ENCODE data around the gene NINJ2.

NINJ2 gene

DNA sequence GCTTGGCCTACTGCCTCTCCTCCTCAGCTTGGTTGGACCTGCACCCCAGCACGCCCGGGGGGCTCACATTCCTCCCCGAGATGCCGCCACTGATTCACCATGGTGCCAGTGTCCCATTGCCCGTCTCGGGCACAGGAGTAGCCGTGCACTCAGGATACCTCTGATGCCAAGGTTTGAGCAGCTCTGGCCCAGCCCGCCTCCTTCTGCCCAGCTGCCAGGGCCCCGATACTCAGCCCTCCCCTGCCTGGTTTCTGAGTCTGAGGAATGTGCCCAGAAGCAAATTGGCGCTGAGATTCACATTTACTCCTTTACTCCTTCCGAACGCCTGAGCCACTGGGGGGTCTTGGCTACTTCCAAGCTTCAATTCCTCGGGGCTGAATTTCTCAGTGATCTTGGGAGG, 63.5 kb downstream of the NINJ2 start:
- Mint-ChIP-seq H3K27ac (no peak overlapping the region), H3K4me3 (no peak overlapping the region), H3K9me3 (no peaks in the 10 kb centered on the region), H3K4me1 (ENCODE audit: low read depth) (no peaks in the 10 kb centered on the region), H3K27me3 (no peaks in the 10 kb centered on the region), H3K36me3 (ENCODE audit: low read depth) (no peaks in the 10 kb centered on the region)

DNA sequence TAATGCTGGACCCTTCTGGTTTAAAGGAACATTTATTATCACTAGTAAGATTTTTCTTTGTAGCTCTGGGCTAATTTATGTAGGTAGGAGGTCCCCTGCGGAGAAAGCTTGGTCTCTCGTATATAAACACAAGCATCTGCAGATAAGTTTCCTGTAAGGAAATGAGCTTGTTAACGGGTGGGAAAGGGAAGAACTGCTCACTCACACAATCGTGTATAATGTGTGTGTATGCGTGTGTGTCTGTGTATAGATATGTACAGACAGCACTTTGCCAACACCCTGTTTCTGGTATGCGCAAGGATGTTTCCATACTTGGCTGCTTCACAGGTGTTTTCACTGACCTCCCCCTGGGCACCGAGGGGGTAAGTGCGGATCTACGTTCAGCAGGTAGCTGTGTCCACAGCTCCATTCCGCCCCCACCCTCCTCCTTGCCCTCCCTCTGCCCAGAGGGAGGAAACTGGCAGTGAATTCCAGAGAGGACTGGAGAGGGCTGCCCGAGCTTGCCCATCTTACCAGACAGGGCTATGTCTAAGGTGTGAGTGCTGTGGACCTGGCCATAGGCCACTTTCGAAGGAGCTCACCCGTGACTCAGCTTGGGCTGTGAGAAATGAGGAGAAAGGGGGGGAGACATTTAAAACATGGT, 65.2 kb downstream of the NINJ2 start:
- H3K9me3 Mint-ChIP-seq = no peaks in the 10 kb centered on the region
- H3K4me3 Mint-ChIP-seq = no peak overlapping the region
- no peak overlapping the region for H3K27ac Mint-ChIP-seq
- peaks cover 3% of the 10 kb centered on the region for H3K4me1 Mint-ChIP-seq (ENCODE audit: low read depth)
- H3K36me3 Mint-ChIP-seq (ENCODE audit: low read depth) = no peaks in the 10 kb centered on the region
- H3K27me3 Mint-ChIP-seq = no peaks in the 10 kb centered on the region

DNA sequence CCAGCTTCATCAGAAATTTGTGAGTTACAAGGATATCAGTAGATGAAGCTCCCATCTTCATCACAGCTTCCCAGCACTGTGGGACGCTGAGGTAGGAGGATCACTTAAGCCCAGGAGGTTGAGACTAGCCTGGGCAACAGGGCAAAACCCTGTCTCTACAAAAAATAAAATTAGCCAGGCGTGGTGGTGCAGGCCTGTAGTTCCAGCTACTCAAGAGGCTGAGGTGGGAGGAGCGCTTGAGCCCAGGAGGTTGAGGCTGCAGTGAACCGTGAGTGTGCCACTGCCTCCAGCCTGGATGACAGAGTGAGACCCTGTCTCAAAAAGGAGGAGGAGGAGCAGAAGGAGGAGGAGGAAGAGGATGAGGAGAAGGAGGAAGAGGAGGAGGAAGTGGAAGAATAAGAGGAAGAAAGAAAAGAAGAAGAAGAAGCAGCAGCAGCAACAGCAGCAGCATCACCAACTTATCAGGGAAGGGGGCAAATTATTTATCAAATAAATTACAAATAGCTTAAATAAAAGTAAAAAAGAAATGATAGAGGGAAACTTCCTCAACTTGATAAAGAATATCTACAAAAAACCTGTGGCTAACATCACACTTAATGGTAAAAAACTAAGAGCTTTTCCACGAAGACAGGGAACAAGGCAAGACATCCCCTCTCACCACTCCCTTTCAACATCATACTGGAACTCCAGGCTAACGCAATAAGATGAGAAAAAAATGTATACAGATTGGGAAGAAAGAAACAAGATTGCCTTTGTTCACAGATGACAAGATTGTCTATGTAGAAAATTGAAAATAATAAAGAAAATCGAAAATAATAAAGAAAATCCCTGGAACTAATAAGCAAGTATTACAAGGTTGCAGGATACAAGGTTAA, 69.6 kb downstream of the NINJ2 start:
- no peaks in the 10 kb centered on the region for H3K27me3 Mint-ChIP-seq
- H3K36me3 Mint-ChIP-seq (ENCODE audit: low read depth) = no peaks in the 10 kb centered on the region
- no peak overlapping the region for H3K27ac Mint-ChIP-seq
- peaks cover 7% of the 10 kb centered on the region for H3K4me1 Mint-ChIP-seq (ENCODE audit: low read depth)
- no peak overlapping the region for H3K4me3 Mint-ChIP-seq
- H3K9me3 Mint-ChIP-seq = no peaks in the 10 kb centered on the region

DNA sequence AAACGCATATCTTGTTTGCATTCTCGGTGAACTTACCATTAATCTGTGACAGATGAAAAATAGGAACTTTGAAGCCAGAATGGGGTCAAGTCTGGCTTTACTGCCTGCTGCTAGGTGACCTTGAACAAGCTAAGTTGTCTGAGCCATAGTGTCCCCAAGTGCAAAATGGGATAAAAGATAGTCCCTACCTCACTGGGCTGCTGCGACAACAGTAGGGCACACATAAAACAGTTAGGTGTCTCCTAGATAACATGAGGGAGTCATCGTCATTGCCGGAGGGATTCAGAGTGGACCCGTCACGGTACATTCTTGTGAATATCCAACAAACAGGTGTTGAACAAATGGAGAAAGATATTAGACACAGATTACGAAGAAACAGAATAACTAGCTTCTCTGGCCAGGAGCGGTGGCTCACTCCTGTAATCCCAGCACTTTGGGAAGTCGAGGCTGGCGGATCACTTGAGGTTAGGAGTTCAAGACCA, 71.2 kb downstream of the NINJ2 start:
- Mint-ChIP-seq H3K9me3 (no peaks in the 10 kb centered on the region), H3K4me3 (no peak overlapping the region), H3K27ac (no peak overlapping the region), H3K36me3 (ENCODE audit: low read depth) (no peaks in the 10 kb centered on the region), H3K27me3 (no peaks in the 10 kb centered on the region), H3K4me1 (ENCODE audit: low read depth) (peaks cover 7% of the 10 kb centered on the region)

DNA sequence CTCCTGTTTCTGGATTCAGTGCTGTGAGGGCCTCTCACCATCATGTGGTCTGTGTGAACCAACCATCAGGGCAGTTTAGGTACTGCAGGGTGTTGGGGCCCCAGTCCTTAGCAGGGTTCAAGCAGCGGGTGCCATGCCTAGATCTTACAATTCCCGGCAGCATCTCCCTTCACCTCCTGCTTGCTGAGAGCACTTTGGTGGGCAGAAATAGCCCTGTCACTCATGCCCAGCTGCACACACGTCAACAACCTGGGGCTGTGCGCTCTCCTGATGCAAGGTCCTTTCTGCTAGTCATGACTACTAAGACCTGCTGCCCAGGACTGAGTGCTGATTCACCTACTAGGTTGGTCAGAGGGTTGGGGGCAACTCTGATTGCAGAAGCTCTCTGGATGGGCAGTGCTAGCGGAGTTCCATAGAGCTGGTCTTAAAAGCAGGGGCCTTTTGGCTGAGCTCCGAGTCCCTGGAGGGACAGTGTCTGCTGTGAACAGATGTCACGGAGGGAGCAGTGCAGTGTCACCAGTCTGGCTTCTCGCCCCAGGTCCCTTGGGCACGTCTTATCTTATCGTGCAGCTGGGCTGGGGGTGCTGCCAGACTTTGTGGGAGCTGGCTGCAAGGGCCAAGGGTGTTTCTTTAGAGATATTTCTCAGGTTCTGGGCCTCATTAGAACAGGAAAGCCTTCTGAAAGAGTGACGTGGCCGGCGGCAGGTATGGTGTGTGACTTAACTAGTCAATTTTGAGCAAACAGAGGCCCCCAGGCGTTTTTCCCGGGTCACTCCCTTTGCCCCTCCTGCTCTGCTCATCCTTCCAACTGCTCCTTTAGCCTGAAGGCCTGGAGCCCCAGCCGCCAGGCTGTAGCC, 71.8 kb downstream of the NINJ2 start:
- no peak overlapping the region for H3K4me3 Mint-ChIP-seq
- H3K4me1 Mint-ChIP-seq (ENCODE audit: low read depth) = peaks cover 7% of the 10 kb centered on the region
- no peaks in the 10 kb centered on the region for H3K36me3 Mint-ChIP-seq (ENCODE audit: low read depth)
- no peaks in the 10 kb centered on the region for H3K9me3 Mint-ChIP-seq
- H3K27me3 Mint-ChIP-seq = no peaks in the 10 kb centered on the region
- no peak overlapping the region for H3K27ac Mint-ChIP-seq

DNA sequence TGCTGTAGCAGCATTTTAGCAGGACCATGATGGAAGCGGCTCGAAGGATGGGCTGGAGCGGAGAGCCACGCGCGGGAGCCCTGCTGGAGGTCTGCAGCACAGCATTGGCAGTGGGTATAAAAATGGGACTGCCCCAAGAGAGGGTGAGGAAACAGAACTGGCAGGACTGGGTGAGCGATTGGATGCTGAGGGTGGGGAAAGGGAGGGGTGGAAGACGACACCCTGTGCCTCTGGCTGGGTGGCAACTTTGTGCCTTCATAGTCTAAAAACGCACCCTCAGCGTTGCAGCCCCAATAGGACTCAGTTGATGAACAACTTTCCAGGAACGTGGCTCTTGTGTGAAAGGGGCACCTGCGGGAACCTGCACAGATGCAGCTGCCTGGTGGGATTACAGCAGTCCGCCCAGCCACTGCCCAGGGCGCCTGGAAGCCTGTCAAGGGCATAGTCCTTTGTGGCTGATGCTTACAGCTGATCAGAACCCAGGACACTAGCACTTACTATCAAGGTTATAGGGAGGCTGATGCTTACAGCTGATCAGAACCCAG, 73.0 kb downstream of the NINJ2 start:
- no peaks in the 10 kb centered on the region for H3K27me3 Mint-ChIP-seq
- no peak overlapping the region for H3K4me3 Mint-ChIP-seq
- no peaks in the 10 kb centered on the region for H3K9me3 Mint-ChIP-seq
- no peaks in the 10 kb centered on the region for H3K36me3 Mint-ChIP-seq (ENCODE audit: low read depth)
- no peak overlapping the region for H3K27ac Mint-ChIP-seq
- peaks cover 7% of the 10 kb centered on the region for H3K4me1 Mint-ChIP-seq (ENCODE audit: low read depth)

DNA sequence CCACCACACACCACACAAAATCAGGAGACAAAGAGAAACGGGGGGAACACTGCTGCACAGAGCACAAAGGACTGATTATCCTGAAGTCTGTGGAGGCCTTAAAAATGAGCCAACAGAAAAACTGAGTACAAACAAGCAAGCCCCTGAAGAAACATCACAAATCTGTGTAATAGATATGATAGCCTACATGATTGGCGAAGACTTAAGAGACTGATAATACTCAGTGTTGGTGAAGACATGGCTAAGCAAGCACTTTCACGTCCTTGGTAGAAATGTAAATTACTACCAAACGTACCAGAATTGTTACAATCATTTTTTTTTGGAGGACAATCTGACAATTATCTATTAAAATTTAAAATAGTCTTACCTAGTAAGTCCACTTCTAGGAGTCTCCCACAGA, 74.6 kb downstream of the NINJ2 start:
- no peaks in the 10 kb centered on the region for H3K36me3 Mint-ChIP-seq (ENCODE audit: low read depth)
- no peak overlapping the region for H3K4me3 Mint-ChIP-seq
- H3K27me3 Mint-ChIP-seq = no peaks in the 10 kb centered on the region
- H3K9me3 Mint-ChIP-seq = no peaks in the 10 kb centered on the region
- H3K4me1 Mint-ChIP-seq (ENCODE audit: low read depth) = peaks cover 7% of the 10 kb centered on the region
- H3K27ac Mint-ChIP-seq = no peak overlapping the region

DNA sequence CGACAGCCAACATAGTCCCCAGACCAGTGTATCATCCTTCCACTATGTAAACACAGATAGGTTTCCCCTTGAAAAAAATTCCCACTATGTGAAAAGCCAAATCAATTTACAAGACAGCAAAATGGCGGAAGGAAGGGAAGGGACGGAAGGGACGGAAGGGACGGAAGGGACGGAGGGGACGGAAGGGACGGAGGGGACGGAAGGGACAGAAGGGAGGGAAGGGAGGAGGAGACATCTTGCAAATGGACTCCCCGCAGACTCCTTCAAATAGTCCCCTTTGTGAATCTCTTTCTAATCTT, 75.3 kb downstream of the NINJ2 start:
- no peak overlapping the region for H3K4me3 Mint-ChIP-seq
- H3K27me3 Mint-ChIP-seq = no peaks in the 10 kb centered on the region
- H3K9me3 Mint-ChIP-seq = no peaks in the 10 kb centered on the region
- no peak overlapping the region for H3K27ac Mint-ChIP-seq
- peaks cover 4% of the 10 kb centered on the region for H3K4me1 Mint-ChIP-seq (ENCODE audit: low read depth)
- no peaks in the 10 kb centered on the region for H3K36me3 Mint-ChIP-seq (ENCODE audit: low read depth)

DNA sequence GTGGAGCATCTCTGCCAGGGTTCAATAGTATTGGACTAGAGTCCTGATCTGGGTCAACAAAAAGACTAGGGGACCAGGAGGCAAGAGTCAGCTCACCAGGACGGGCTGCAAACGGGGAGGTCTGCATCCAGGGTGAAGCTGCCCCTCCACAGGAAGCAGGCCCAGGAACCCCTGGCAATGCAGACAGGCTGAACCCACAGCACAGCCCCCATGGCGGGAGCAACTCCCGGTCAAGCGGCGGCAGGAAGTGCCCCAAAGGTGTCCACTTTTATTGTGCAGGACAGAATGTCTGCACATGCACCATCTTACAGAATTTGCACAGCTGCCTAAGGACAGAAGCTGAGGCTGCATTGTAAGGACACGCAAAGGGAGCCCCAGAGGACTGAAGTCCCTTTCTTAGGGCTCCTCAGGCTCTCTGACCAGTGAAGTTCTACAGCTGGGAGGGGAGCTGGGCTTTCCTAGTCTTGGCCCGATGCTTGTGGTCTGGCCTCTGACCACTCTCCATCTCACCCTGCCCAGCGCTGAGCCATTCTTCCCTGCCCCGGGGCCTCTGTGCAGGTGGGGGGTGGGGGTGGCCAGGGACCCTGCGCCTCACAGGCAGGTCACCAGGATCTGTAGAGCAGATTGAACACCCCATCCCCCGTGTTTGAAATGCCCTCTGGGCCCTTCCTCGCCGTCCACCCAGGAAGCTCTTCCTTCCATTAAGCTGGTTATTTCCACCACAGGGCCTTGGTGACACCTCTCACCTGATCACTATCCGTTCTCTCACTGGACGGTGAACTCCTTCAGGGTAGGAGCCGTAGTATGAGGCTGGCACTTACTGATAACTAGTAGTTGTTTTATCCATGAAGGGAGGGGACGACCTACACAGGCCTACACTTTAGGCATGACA, 75.9 kb downstream of the NINJ2 start:
- peak overlapping the region; percentile 31 for H3K27ac Mint-ChIP-seq
- H3K4me3 Mint-ChIP-seq = no peak overlapping the region
- H3K36me3 Mint-ChIP-seq (ENCODE audit: low read depth) = no peaks in the 10 kb centered on the region
- no peaks in the 10 kb centered on the region for H3K27me3 Mint-ChIP-seq
- peaks cover 4% of the 10 kb centered on the region for H3K4me1 Mint-ChIP-seq (ENCODE audit: low read depth)
- no peaks in the 10 kb centered on the region for H3K9me3 Mint-ChIP-seq

DNA sequence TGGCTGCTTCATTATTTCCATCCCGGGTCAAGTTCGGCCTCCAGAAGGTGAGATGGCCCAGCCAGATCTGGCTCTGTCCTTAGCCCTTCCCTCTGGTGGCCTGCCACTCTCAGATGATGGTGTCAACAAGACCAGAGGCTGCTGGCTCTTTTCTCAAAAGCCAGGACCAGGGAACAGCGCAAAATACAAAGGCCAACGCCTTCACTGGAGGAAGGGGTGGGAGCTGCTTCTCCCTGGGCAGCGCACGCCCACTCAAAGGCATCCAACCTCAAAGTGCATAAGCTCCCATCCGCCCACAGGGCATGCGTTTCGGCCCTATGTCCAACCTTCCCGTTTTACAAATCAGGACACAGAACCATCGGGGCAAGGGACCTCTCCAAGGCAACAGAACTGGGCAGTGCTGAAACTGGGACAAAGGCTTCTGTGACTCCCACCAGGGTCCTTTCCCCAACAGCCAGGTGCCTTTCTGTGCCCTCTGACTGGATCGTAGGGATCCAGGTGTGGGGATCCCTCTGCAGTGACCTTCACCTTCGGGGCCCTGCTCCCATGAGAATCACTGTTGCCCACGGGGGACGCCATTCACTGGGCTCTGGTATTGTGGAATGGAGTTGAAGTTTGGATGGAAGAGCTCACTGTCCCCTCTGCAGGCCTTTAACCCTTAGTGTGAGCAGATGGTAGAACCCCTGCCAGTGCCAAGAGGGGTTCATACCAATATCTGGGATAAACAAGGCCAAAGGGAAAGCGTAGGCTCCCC, 76.8 kb downstream of the NINJ2 start:
- no peak overlapping the region for H3K27ac Mint-ChIP-seq
- H3K27me3 Mint-ChIP-seq = no peaks in the 10 kb centered on the region
- no peaks in the 10 kb centered on the region for H3K36me3 Mint-ChIP-seq (ENCODE audit: low read depth)
- H3K4me3 Mint-ChIP-seq = no peak overlapping the region
- no peaks in the 10 kb centered on the region for H3K9me3 Mint-ChIP-seq
- H3K4me1 Mint-ChIP-seq (ENCODE audit: low read depth) = peaks cover 4% of the 10 kb centered on the region

DNA sequence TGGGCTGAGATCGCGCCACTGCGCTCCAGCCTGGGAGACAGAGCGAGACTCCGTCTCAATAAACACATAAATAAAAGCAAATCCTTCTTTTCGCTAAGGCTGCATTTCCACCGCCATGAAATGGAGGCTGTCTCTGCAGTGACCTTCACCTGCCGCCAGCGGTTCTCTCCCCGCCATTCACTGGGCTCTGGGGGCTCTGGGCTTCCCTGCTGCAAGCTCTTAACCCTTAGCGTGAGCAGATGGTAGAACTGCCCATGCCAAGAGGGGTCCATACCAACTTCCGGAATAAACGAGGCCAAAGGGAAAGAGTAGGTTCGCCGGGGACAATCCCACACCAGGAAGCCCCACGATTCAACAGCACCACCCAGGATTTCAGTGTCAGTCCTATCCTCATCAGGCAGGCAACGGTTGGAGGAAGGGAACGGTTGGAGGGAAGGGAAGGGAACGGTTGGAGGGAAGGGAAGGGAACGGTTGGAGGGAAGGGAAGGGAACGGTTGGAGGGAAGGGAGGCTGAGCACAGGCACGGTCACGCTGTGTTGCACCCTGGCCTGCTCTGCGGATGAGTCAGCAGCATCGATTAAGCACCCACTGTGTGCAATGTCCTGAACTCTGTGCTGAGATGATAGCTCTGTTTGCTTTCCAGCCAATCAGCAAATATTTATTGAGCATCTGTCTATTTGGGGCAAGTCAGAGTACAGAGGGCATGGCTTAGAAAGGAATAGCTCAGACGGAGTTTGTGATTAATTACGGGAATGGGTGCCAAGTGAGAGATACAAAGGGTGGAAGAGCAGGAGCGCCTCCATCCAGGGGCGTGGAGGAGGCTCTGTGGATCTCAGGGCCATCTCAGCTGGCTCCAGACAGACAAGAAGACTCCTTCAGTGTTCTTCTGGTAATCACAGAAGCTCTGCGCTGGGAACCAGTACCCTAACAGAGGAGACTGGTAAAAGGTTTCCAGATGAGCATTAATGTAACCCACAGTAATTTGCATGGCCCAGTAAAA, 77.9 kb downstream of the NINJ2 start:
- Mint-ChIP-seq H3K27me3 (no peaks in the 10 kb centered on the region), H3K36me3 (ENCODE audit: low read depth) (no peaks in the 10 kb centered on the region), H3K9me3 (no peaks in the 10 kb centered on the region), H3K27ac (no peak overlapping the region), H3K4me1 (ENCODE audit: low read depth) (peaks cover 4% of the 10 kb centered on the region), H3K4me3 (no peak overlapping the region)

DNA sequence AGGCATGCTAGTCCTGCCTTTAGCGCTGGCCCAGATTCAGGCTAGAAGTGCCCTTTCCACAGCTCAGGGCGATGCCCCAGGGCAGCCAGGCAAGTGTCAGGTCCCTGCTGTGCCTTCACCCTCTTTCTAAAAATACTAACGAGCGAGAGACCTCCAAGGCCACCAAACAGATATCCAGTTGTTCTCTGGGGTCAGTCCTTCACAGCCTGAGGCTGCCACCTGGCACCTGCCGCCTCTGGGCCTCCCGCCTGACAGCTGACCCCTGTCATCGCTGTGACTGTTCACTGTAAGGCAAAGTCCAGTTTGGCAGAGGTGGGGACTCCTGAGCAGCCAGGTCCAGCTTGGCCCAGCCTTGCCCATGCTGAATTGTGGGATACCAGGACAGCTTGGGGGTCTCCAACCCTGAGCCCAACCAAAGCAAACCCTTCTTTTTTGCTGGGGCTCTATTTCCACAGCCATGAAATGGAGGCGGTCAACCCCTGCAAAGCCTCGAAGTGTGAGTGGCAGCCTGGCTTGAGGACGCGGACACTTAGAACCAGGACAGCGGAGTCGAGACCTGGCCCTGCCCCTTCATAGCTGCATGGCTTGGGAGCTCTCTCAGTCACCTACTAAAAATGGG, 79.9 kb downstream of the NINJ2 start:
- no peaks in the 10 kb centered on the region for H3K36me3 Mint-ChIP-seq (ENCODE audit: low read depth)
- no peaks in the 10 kb centered on the region for H3K4me1 Mint-ChIP-seq (ENCODE audit: low read depth)
- no peak overlapping the region for H3K27ac Mint-ChIP-seq
- no peak overlapping the region for H3K4me3 Mint-ChIP-seq
- H3K27me3 Mint-ChIP-seq = no peaks in the 10 kb centered on the region
- no peaks in the 10 kb centered on the region for H3K9me3 Mint-ChIP-seq
